H54 (cell line): Measurements from ENCODE around the gene ST6GAL1.
"Not testable (repeated sequence)": the region's sequence is repeated elsewhere in the genome, so short reads cannot be mapped to it uniquely, and the experiment has no call there.

Experiments used
- DNase-seq: peaks from one replicate; pipeline ENCODE4 v3.0.0; 2011; ENCODE audit warnings: low spot score, mixed read lengths; ENCODE audit not compliant: insufficient read length
- FAIRE-seq: peaks from 3 replicates; lab custom pipeline; 2011; peaks lifted over from hg19 to GRCh38; lab: Jason Lieb, UNC
- POLR2A ChIP-seq: IDR thresholded peaks from 2 replicates; pipeline ENCODE4 v1.6.1; 2011; ENCODE audit warnings: low read depth, mild to moderate bottlenecking, low read length

The ST6GAL1 gene

GRCh38 chr3:186930143-186930640 lies at the start of gene ST6GAL1:
ST6GAL1 (plus strand) TSS chr3:186930526; CDS start chr3:187042704, 112,178 bp downstream.
- no peak for TF ChIP-seq POLR2A
- peak; percentile 58 for DNase-seq
- no peak for FAIRE-seq

GRCh38 chr3:186882150-186882524 lies 48.2 kb upstream of the ST6GAL1 start:
- DNase-seq (no peak), FAIRE-seq (peak; percentile 75)
- no peak for TF ChIP-seq POLR2A

GRCh38 chr3:186882881-186883685 lies 47.2 kb upstream of the ST6GAL1 start:
- FAIRE-seq (peak; percentile 98), DNase-seq (peak; percentile 59)
- TF ChIP-seq POLR2A: no peak

GRCh38 chr3:186883686-186884058 lies 46.7 kb upstream of the ST6GAL1 start:
- TF ChIP-seq POLR2A: no peak
- FAIRE-seq (no peak), DNase-seq (no peak)

- not testable (repeated sequence) for FAIRE-seq, DNase-seq
Observed at GRCh38 chr3:186884868-186885267, 45.5 kb upstream of the ST6GAL1 start.

GRCh38 chr3:186886202-186886981 lies 43.9 kb upstream of the ST6GAL1 start:
- FAIRE-seq (no peak), DNase-seq (no peak)
- no peak for TF ChIP-seq POLR2A

GRCh38 chr3:186887507-186887938 lies 42.8 kb upstream of the ST6GAL1 start:
- not testable (repeated sequence) for FAIRE-seq, DNase-seq

- FAIRE-seq (no peak), DNase-seq (no peak)
- TF ChIP-seq POLR2A: no peak
Observed at GRCh38 chr3:186888569-186888968, 41.8 kb upstream of the ST6GAL1 start.

GRCh38 chr3:186889698-186890097 lies 40.6 kb upstream of the ST6GAL1 start:
- not testable (repeated sequence) for FAIRE-seq, DNase-seq

- no peak for TF ChIP-seq POLR2A
- FAIRE-seq: no peak
- no peak for DNase-seq
Observed at GRCh38 chr3:186890911-186891310, 39.4 kb upstream of the ST6GAL1 start.

- not testable (repeated sequence) for DNase-seq
Observed at GRCh38 chr3:186893071-186893470, 37.3 kb upstream of the ST6GAL1 start.

GRCh38 chr3:186895406-186895805 lies 34.9 kb upstream of the ST6GAL1 start:
- DNase-seq (no peak), FAIRE-seq (no peak)
- no peak for TF ChIP-seq POLR2A

More at GRCh38 chr3:186893071-186893470, 37.3 kb upstream of the ST6GAL1 start:
- FAIRE-seq: not testable (repeated sequence)

- no peak for FAIRE-seq
- no peak for TF ChIP-seq POLR2A
- DNase-seq: no peak
Observed at GRCh38 chr3:186896006-186896405, 34.3 kb upstream of the ST6GAL1 start.

GRCh38 chr3:186896875-186897274 lies 33.5 kb upstream of the ST6GAL1 start:
- DNase-seq (no peak), FAIRE-seq (no peak)

More at GRCh38 chr3:186896875-186897274, 33.5 kb upstream of the ST6GAL1 start:
- TF ChIP-seq POLR2A: no peak
